Left ventricle myocardium inferior (tissue), 1 donor: Measurements from ENCODE around the gene STAT5A. TPM values are rescaled to one million over a fixed set of nuclear protein-coding genes. Genes with fewer than 3 reads are reported as not detected.

ENCODE experiments used
- DNase-seq: peaks from one replicate; pipeline ENCODE4 v3.0.0-alpha.2; 2020
- H3K27ac ChIP-seq: fragments of 200-600 bp; replicated peaks from 2 replicates; pipeline ENCODE4 v1.8.0; 2021
- H3K27me3 ChIP-seq: fragments of 200-600 bp; 2 replicates; pipeline ENCODE4 v1.8.0; 2021; ENCODE audit warnings: low read depth
- H3K36me3 ChIP-seq: fragments of 200-600 bp; 2 replicates; pipeline ENCODE4 v1.8.0; 2021
- H3K4me1 ChIP-seq: fragments of 200-600 bp; 2 replicates; pipeline ENCODE4 v1.8.0; 2021
- H3K4me3 ChIP-seq: fragments of 200-600 bp; 2 replicates; pipeline ENCODE4 v1.8.0; 2021; ENCODE audit warnings: mild to moderate bottlenecking, moderate library complexity
- H3K9me3 ChIP-seq: fragments of 200-600 bp; replicated peaks from 2 replicates; pipeline ENCODE4 v1.8.0; 2021
- intact Hi-C: fragments of 100-400 bp; cut with micrococcal nuclease; formaldehyde crosslinking; loops from one replicate; pipeline ENCODE4 v1.11.0; 2022
- total RNA-seq: library from RNA; stranded (reverse); fragmentation: NEBNext Ultra II Directional; extraction: Animal tissue kit (Norgen Biotek cat#: 25700); gene quantifications from one replicate; pipeline ENCODE4 v1.2.1, GENCODE V29; 2021
- TF ChIP-seq, protein P1 (sequence below): fragments of 200-600 bp; IDR thresholded peaks from 2 replicates; pipeline ENCODE4 v1.8.0; 2021; ENCODE audit warnings: antibody characterized with exemption, mild to moderate bottlenecking, borderline replicate concordance
- donor health status: DM: no; HTN: yes; CAD: no; lungs with severe emphysema.

Gene STAT5A
- total RNA-seq, 1 donor from 2014 or later, result 16.7 TPM

DNA sequence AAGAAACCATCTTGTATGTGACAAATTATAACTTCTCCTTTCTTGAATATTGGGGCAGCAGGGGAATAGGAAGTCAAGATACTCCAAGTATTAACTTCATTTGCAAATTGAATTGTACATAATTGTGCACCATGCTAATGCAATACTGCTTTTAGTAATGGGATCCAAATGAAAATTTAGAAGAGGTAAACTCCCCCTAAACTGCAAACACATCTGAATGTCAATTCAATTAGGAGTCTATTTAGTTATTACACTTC, 16.6 kb upstream of the STAT5A start:
- TF ChIP-seq, protein P1, sequence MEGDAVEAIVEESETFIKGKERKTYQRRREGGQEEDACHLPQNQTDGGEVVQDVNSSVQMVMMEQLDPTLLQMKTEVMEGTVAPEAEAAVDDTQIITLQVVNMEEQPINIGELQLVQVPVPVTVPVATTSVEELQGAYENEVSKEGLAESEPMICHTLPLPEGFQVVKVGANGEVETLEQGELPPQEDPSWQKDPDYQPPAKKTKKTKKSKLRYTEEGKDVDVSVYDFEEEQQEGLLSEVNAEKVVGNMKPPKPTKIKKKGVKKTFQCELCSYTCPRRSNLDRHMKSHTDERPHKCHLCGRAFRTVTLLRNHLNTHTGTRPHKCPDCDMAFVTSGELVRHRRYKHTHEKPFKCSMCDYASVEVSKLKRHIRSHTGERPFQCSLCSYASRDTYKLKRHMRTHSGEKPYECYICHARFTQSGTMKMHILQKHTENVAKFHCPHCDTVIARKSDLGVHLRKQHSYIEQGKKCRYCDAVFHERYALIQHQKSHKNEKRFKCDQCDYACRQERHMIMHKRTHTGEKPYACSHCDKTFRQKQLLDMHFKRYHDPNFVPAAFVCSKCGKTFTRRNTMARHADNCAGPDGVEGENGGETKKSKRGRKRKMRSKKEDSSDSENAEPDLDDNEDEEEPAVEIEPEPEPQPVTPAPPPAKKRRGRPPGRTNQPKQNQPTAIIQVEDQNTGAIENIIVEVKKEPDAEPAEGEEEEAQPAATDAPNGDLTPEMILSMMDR, result no peak
- Histone ChIP-seq H3K27me3 (no peaks in the 10 kb centered on the region), H3K36me3 (no peaks in the 10 kb centered on the region), H3K27ac (no peak overlapping the region), H3K4me3 (no peak overlapping the region), H3K4me1 (peaks cover 51% of the 10 kb centered on the region), H3K9me3 (no peaks in the 10 kb centered on the region)
- DNase-seq, result no peak
- intact Hi-C loops, result no loop called here

DNA sequence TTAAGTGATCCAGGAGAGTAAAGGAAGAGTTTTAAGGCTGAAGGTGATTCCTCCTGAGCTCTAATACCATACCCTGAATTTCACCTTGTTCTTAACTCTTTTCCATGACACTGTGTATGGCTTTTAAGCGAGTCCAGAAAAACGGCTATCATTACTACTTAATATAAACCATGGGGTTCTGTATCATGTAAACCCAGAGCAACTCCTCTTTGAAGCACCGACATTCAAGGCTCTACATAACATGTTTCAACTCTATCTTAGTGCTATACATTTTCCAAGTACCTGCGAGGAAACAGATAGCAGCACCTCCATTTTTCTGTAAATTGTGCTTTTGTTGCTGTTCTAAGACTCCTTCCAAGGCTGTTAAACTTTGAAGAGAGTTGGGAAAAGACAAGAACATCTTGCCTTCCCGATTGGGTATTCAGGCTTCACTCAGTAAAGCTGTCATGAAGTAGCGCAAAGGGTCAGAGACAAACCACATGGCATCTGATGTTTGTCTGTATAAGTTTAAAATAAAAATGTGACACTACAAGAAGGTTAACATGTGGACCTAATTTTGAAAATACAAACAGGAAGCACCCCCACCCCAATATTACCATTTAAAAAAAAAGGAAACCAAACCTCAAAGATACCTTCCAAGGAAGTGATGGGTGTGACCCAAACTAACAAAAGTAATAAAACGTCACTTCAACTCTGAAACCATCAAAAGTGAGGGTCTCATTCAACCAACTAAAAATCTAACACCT, 16.0 kb upstream of the STAT5A start:
- TF ChIP-seq, protein P1, result no peak
- intact Hi-C loops, result no loop called here
- H3K27ac ChIP-seq, result no peak overlapping the region

DNA sequence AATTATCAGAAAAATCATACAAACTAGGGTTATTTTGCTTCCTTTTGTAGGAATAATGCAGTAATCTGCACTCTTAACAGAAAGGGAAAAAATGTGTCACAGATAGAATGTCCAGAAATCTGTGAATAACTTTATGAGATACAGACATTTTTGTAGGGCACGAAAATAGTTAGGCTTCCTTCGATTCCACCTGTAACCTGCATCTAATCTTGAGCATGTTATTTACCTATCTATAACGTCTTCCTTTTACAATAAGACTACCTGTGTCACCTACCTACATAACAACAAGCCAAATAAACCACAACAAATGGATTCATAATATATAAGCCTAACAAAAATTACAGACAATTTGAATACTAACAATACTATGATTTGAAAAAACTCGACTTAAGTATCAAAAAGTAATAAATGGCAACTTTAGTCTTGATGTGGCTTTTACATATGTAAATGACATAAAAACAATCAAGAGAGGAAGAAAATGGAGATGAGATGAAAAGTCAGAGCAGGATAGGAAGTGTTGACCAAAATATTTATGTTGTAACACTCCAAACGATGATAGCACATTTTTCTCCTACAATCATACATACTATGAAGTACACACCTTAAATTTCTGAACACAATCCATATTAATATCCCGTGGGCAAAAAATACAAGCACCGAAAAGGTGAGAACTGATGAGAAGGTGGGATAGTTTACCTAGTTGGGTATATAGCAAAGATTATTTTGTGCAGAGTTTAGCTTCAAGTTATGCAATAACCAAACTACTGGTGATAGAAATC, 14.6 kb upstream of the STAT5A start:
- no peak overlapping the region for H3K4me3 ChIP-seq
- TF ChIP-seq, protein P1, result no peak
- H3K27me3 ChIP-seq, result no peaks in the 10 kb centered on the region
- no peaks in the 10 kb centered on the region for H3K36me3 ChIP-seq
- no peak overlapping the region for H3K27ac ChIP-seq
- DNase-seq, result no peak
- H3K4me1 ChIP-seq, result peaks cover 54% of the 10 kb centered on the region
- no peaks in the 10 kb centered on the region for H3K9me3 ChIP-seq
- intact Hi-C loops, result no loop called here

More for the DNA sequence above, 16.0 kb upstream of the STAT5A start:
- Histone ChIP-seq H3K9me3 (no peaks in the 10 kb centered on the region), H3K27me3 (no peaks in the 10 kb centered on the region), H3K4me1 (peaks cover 52% of the 10 kb centered on the region), H3K4me3 (no peak overlapping the region), H3K36me3 (no peaks in the 10 kb centered on the region)
- DNase-seq, result no peak

DNA sequence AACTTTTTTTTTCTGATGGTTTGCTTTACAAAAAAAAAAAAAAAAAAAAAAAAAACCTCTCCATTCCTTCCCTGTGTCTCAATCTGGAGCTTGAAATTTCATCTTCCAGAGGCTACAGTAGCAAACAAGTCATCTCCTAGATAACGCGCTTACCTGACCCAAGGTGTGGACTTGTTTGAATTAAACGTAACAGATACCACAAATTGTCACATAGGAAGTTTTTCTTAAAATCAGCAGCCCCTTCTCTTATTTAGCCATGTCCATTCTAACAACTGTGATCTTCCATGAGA, 14.1 kb upstream of the STAT5A start:
- no peak overlapping the region for H3K27ac ChIP-seq
- intact Hi-C loops, result no loop called here
- no peaks in the 10 kb centered on the region for H3K27me3 ChIP-seq
- H3K9me3 ChIP-seq, result no peaks in the 10 kb centered on the region
- DNase-seq, result no peak
- TF ChIP-seq, protein P1, result no peak
- H3K4me1 ChIP-seq, result peaks cover 54% of the 10 kb centered on the region
- H3K36me3 ChIP-seq, result no peaks in the 10 kb centered on the region
- no peak overlapping the region for H3K4me3 ChIP-seq

DNA sequence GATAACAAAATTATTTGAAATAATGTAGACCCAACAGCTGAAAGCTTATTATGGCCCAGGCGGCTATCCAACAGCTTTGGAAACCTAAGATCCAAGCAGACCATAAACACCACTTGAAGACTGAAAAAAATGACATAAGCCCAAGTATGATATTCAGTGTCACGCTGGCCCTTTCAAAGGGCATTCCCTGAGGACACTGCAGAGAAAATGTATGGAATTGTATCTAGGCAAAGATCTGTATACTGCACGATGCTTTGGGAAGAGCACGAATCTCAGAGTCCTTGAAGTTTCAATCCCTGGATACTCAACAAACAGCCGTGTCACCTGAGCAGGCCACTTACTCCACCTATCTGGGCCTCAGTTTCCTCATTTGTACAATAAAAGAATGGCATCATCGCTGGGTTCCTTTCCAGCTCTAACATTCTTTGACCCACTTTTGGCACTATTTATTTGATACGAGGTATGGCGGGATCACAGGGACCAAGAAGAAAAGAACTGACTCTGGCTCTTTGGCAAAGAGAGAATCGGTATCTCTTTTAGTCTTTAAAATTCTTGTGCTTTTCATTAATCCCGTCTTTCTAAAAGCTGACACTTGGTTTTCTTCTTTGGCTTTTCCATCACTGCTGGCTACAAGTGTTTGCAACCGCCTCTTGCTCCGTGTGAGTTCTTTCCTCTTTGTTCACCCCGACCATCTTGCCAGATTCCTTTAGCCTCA, 13.3 kb upstream of the STAT5A start:
- intact Hi-C loops, result no loop called here
- H3K4me3 ChIP-seq, result peak overlapping the region; percentile 95
- peaks cover 54% of the 10 kb centered on the region for H3K4me1 ChIP-seq
- H3K27ac ChIP-seq, result peak overlapping the region; percentile 94
- H3K9me3 ChIP-seq, result no peaks in the 10 kb centered on the region
- H3K27me3 ChIP-seq, result no peaks in the 10 kb centered on the region
- no peak for DNase-seq
- TF ChIP-seq, protein P1, result no peak
- no peaks in the 10 kb centered on the region for H3K36me3 ChIP-seq
